ENCODE measurements around the gene CDT1.

GRCh38 chr16:88807142-88807625 lies 3.6 kb downstream of the CDT1 start:
- TF ChIP-seq POLR2A (IDR thresholded peaks at IDR 0.05) (no peak), CTCF (IDR thresholded peaks at IDR 0.05) (no peak)

Measured in testis (tissue), 2 donors.